ENCODE measurements around the gene MPZL3. TPM values are rescaled to one million over a fixed set of nuclear protein-coding genes. Genes with fewer than 3 reads are reported as not detected.

MPZL3 gene
- total RNA-seq, 1 donor from 2014 or later: 4.1 TPM

GRCh38 chr11:118214210-118214914, 37.8 kb downstream of the MPZL3 start:
- no peak for DNase-seq (ENCODE audit: extremely low read depth, low read depth, low spot score)

- no peak for DNase-seq (ENCODE audit: extremely low read depth, low read depth, low spot score)
These were observed 38.4 kb downstream of the MPZL3 start for GRCh38 chr11:118213781-118214180.

DNA sequence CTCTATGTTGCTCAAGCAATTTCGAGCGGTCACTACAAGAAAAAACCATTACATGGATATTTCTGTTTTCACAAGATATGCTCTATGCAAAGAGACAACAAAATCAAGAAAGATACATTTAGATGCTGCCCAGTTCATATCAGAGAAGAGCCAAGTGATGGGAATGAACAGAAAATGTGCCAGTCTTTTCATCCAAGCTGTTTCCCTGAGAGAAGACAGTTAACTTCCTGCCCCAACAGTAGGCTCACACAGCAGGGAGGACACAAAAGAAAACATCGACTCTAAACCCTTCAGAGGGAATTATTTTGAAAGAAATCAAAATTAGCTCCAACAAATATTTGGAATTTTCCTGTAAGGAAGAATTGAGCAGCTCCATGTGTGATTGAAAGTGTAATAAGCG, 39.0 kb downstream of the MPZL3 start:
- no peak for DNase-seq (ENCODE audit: extremely low read depth, low read depth, low spot score)

- DNase-seq (ENCODE audit: extremely low read depth, low read depth, low spot score): no peak
These were observed 39.4 kb downstream of the MPZL3 start for GRCh38 chr11:118212781-118213191.

DNA sequence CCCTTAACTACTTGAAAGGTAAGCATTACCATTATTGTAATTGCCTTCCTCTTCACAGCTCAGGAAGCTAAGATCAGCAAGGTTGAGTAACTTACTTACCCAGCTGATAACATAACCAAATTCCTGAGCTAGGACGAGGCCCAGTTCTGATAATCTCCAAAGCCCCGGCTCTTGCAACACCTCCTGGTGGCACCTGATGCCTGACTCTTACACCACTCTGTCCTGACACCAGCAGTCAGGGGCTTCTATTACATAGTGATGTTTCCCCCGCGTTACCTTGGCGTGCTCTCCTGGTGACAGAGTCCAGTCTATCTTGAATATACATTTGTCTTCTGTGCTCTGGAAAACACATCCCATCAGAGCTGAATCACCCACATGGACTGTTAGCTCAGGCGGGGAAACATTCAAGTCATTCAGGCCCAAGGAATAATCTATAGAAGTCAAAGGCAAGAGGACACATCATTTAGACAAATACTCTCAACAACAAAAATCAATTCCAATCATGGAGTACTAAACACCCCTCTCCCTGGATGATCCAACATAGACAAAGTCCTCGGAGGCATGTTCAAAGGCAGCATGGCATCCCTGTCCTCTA, 39.9 kb downstream of the MPZL3 start:
- no peak for DNase-seq (ENCODE audit: extremely low read depth, low read depth, low spot score)

DNA sequence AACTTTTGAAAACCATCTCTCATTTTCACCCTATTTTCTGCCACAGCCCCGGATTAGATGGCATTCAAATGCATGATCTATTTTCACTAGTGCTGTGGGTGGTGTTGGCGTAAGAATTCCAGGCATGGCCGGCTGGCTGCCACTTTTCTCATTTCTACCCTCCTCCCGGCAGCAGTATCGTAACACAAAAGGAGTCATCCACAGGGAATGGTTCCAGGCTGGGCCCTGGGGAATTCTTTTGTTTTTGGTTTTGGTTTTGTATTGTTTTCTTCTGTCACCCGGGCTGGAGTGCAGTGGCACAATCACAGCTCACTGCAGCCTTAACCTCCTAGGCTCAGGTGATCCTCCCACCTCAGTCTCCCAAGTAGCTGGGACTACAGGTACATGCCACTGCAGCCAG, 41.2 kb downstream of the MPZL3 start:
- DNase-seq (ENCODE audit: extremely low read depth, low read depth, low spot score): no peak

- no peak for DNase-seq (ENCODE audit: extremely low read depth, low read depth, low spot score)
These were observed 41.8 kb downstream of the MPZL3 start for GRCh38 chr11:118210323-118210722.

DNA sequence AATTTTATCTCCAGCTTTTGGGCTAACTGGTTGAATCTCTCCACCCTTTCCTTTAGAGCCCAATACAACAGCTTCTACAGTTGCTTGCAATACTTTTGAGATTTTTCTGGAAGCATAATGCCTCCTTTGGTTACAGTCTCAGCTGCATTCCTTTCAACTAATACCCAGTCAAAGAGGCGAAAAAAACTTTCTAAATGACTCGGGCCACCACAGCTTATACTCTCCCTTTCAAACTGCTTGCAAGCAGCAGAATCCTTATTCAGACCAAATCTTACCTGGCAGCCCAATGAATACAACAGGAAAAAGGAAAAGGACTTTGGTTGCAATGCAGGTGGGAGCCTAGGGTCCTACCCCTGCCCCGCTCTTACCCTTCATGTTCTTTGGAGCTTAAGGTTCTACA, 43.1 kb downstream of the MPZL3 start:
- no peak for DNase-seq (ENCODE audit: extremely low read depth, low read depth, low spot score)

DNA sequence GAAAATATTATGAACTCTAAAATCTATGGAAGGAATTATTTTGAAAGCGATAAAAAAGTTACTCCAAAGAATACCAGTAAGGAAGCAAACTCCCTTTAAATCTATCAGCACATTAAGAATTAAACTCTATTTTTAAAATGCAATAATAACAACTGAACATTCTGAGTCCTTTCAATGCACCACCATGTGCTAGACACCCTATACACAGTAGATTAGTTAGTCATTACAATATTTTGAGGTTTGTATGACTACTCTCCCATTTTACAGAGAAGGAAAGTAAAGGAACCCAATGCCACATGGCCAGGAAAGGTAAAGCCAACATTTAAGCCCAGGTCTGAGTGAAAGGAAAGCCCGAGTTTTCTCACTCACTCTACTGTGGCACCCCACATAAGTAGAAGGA, 45.1 kb downstream of the MPZL3 start:
- DNase-seq (ENCODE audit: extremely low read depth, low read depth, low spot score): no peak

DNA sequence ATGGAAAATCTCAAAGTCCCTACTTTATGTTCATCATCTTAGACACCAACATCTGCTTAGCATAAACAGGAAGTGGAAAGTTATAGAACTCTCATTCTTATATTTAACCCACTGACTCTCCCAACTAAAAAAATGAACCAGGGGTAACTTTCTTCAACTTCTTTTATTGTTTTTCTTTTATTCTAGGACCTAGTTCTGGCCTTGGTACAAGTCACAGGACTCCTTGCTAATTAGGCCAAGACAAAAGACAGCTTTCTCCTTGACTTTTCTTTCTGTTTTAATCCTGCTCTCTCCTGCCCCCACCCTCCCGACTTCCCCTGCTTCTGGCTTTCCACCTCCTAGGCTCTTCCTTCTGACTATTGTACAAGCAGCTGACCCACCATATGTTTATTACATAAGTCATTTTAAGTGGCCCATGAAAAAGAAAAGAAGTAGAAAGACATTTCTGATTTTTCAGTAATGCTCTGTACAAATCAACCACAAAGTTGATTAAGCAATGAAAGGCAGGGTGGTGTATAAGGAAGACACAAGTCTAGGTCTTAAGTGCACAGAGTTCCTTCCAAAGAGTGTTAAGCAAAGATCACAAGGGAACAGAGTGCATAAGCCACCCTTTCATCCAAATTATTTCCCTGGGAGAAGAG, 45.7 kb downstream of the MPZL3 start:
- no peak for DNase-seq (ENCODE audit: extremely low read depth, low read depth, low spot score)

DNA sequence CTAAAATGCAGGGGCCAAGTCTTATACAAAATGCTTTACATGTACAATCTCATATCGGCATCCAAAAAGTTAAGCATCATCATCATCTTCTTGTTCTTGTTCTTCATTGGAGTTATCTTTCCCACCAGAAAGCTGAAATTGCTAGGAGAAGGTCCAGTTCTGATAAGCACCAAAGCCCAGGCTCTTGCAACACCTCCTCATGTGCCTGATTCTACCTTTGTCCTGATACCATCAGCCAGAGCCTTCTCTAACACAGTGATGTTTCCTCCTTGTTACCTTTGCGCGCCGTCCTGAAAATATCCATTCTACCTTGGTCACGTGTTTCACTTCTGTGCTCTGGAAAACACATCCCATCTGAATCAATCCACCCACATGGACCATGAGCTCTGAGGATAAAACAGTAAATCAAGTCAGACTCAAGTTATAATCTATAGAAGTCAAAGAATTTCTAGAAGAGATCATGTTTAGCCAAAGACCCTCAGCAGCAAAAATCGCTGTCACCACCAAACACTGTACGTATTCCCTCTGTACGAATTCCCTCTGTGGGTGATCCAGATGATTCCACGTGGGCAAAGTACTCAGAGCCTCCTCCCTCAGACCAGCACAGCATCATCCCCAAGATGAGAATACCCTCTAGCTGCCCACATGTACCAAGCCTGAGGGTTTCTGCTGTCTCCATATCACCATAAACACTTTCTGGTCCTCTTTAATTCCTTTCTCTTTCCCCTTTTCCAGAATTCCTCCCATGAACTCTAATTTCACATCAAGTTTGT, 46.4 kb downstream of the MPZL3 start:
- no peak for DNase-seq (ENCODE audit: extremely low read depth, low read depth, low spot score)

DNA sequence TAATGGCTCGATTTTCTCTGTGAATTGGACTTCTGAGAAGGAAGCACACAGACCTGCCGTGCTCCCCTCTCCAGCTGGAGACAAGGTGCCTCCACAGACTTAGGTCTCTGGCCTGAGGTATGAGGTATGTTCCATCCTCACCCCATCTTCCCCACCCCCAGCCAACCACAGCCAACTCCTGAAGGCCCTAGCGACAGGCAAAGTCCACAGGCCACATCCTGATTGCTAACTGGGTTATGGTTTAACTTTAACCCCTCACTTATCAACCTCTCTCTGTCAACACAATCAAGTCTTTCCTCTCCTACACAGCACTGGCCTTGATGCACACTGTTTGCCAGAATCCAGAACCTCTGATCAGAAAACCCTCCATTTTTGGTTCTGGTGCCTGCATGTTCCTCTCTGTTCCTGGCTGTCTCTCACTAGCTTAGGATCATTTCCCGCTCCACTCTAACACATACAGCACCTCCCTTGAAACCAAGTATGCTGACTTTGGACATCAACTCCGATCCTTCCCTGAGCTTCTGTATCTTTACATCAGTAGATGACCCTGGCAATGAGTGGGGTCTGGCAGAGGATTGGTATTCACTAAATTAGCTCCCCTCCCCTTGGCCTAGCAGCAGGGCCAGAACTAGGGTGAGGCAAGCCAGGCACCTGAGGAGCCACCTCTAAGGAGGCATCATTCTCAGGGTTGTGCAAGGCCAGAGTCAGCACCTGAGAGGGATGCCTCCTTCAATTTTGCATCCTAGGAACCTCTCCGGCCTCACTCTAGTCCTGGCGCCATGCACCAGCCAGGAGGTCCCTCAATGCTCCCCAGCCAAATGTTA, 49.4 kb downstream of the MPZL3 start:
- no peak for DNase-seq (ENCODE audit: extremely low read depth, low read depth, low spot score)

DNA sequence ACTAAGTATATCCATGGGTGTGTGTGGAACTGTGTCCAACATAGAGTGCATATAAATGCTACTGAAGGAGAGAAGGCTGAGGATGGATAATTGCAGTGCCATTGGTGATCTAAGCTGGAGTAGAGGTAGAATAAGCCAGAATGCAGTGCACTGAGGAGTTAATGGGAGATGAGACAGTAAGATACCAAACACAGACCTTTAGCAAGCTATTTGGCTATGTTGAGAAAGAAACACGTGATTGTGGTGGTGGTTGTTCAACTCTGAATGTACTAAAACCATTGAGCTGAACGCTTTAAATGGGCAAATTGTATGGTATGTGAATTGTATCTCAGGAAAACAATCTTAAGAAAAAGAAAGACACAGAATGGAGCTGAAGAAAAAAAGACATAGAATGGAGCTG, 50.2 kb downstream of the MPZL3 start:
- no peak for DNase-seq (ENCODE audit: extremely low read depth, low read depth, low spot score)

GRCh38 chr11:118200901-118201680, 51.1 kb downstream of the MPZL3 start:
- DNase-seq (ENCODE audit: extremely low read depth, low read depth, low spot score): no peak

DNA sequence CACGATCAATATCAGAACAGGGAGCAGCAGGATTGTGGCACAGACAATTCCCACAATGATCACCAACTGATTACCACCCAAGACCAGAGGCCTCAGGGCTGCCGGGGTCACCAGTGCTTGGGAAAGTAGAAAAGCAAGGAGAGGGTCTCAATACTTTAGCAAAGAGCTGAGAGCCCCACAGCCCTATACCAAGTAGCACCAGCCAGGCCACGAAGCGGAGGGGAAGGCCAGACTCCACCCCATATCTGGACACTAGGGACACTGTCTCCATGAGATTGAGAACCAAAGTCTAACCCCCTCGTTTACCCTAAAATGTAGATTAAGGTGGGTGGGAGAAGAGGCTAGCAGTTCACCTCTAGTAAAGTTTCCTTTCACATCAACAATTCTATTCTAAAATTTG, 51.7 kb downstream of the MPZL3 start:
- no peak for DNase-seq (ENCODE audit: extremely low read depth, low read depth, low spot score)

DNA sequence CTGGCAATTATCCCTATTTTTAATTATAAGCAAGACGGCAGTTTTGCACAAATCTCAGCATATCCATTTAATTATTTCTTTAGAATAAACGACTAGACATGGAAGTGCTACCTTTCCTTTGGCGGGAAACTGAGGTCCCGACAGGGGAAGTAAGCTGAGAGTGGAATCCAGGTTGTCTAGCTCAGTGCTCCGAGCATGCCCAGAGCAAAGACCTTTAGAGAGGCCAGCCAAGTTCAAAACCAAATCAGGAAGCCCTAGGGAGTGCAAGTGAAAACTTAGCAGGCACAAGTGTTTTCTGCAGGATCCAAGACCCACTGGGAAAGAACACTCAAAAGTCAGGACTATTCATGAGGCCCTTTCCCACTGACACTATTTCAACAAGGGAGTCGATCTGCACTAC, 53.0 kb downstream of the MPZL3 start:
- no peak for DNase-seq (ENCODE audit: extremely low read depth, low read depth, low spot score)

DNA sequence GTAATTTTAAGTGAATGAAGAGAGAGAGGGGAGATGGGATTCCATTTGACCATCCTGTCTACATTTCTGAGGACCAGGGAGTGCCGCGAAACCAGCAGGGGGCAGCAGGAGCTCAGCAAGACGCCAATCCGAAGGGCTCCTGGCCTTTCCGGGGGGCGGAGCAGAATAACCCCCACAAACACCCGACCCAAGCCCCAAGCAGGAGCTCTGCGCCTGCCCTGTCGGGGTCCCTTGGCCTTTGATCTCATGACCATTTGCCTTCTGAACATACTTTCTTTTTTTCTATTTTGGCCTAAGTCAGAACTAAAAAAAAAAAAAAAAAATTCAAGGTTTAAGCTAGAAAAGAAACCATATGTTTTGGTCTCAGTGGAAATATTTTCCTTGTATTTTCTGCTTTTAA, 53.8 kb downstream of the MPZL3 start:
- DNase-seq (ENCODE audit: extremely low read depth, low read depth, low spot score): no peak

DNA sequence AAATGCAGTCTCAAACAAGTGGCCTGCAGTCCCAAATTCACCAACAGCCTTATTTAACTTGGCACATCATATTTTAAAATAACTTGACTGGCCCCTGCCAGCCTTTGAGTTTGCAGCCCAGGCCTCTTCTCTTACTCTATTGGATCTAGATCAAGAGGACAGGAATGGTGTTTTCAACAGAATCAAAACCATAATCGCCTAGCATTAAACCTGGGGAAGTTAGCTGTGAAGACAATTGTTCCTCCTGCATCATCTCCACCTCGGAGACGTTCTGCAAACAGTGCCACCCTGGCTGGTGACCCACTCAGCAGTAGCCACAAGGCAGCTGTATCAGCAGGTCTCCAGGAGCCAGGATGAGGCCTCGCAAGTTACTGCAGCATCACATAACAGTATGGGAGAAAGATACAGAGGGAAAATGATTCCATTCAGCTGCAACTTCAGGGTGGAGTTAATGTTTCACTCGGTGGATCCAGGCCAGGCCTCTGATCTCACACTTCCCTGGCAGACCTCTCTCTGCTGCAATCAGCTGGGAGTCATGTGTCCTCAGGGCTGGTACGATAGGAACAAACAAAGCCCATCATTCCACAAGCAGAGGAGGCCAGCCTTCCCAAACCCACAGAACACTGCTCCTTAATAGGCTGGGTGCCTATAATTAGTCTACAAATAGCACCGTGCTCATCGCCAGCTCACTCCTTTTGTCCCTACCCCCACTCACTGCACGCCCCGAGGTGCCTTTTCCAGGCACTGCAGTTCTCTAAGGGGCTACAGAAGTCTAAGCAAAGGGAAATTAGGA, 57.1 kb downstream of the MPZL3 start:
- no peak for DNase-seq (ENCODE audit: extremely low read depth, low read depth, low spot score)

DNA sequence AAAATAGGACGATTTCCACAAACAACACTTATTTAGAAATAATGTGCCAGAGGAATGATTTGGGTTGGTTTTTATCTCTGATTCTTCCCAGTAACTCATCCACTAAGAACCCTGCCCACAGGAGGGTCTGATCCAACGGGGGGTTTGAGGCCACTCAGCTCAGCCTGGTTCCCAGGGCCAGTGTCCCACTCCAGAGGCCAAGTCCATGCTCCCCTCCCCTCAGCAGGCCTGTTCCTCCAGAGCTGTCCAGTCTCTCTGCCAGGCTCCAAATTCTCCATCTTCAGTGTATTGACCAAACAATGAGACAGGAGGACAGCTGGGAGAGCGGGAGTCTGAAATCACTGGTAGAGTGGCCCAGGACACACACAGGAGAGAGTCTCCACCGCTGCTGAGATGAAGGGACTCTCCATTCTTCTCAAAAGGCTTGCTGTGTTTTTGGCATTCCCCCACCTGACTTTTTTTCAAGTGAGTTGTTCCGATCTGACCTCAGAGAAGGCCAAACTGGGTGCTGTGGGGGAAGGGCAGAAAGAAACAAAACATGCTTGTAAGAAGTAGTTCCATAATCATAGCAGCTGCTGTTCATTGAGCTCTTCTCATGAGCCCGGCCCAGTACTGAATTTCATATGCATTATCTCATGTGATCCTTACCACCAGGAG, 58.1 kb downstream of the MPZL3 start:
- DNase-seq (ENCODE audit: extremely low read depth, low read depth, low spot score): no peak
